Activated naive CD4-positive, alpha-beta T cell treated with anti-CD3 and anti-CD28 coated beads, Interleukin-2, amount 50 U/mL, for 24 hours (primary cell): ENCODE results near the gene PACSIN1.

Experiments
- H3K27ac Mint-ChIP-seq: one replicate; pipeline ENCODE4 v1.8.0; 2021; ENCODE audit warnings: mild to moderate bottlenecking, mixed read lengths
- H3K27me3 Mint-ChIP-seq: one replicate; pipeline ENCODE4 v1.8.0; 2021; ENCODE audit warnings: mixed read lengths
- H3K36me3 Mint-ChIP-seq: one replicate; pipeline ENCODE4 v1.8.0; 2021; ENCODE audit warnings: mixed read lengths
- H3K4me1 Mint-ChIP-seq: one replicate; pipeline ENCODE4 v1.8.0; 2021; ENCODE audit warnings: mixed read lengths
- H3K4me3 Mint-ChIP-seq: one replicate; pipeline ENCODE4 v1.8.0; 2021; ENCODE audit warnings: mild to moderate bottlenecking, mixed read lengths
- H3K9me3 Mint-ChIP-seq: one replicate; pipeline ENCODE4 v1.8.0; 2021; ENCODE audit warnings: mixed read lengths

The PACSIN1 gene

GRCh38 chr6:34536251-34536958 lies 70.5 kb downstream of the PACSIN1 start:
- no peak overlapping the region for H3K27ac Mint-ChIP-seq
- H3K9me3 Mint-ChIP-seq = no peaks in the 10 kb centered on the region
- H3K4me1 Mint-ChIP-seq = no peaks in the 10 kb centered on the region
- no peaks in the 10 kb centered on the region for H3K36me3 Mint-ChIP-seq
- no peaks in the 10 kb centered on the region for H3K27me3 Mint-ChIP-seq
- H3K4me3 Mint-ChIP-seq = no peak overlapping the region

GRCh38 chr6:34536959-34537848 lies 71.3 kb downstream of the PACSIN1 start:
- no peak overlapping the region for H3K27ac Mint-ChIP-seq
- H3K27me3 Mint-ChIP-seq = no peaks in the 10 kb centered on the region
- no peaks in the 10 kb centered on the region for H3K9me3 Mint-ChIP-seq
- H3K36me3 Mint-ChIP-seq = no peaks in the 10 kb centered on the region
- H3K4me1 Mint-ChIP-seq = no peaks in the 10 kb centered on the region
- no peak overlapping the region for H3K4me3 Mint-ChIP-seq

- Mint-ChIP-seq H3K27ac (no peak overlapping the region), H3K27me3 (no peaks in the 10 kb centered on the region), H3K4me1 (no peaks in the 10 kb centered on the region), H3K36me3 (no peaks in the 10 kb centered on the region), H3K9me3 (no peaks in the 10 kb centered on the region), H3K4me3 (no peak overlapping the region)
These were observed 72.2 kb downstream of the PACSIN1 start for GRCh38 chr6:34537922-34538550.

- Mint-ChIP-seq H3K27me3 (no peaks in the 10 kb centered on the region), H3K27ac (no peak overlapping the region), H3K9me3 (no peaks in the 10 kb centered on the region), H3K4me1 (no peaks in the 10 kb centered on the region), H3K36me3 (no peaks in the 10 kb centered on the region), H3K4me3 (no peak overlapping the region)
These were observed 72.7 kb downstream of the PACSIN1 start for GRCh38 chr6:34538581-34538980.

GRCh38 chr6:34539181-34539580 lies 73.3 kb downstream of the PACSIN1 start:
- Mint-ChIP-seq H3K36me3 (no peaks in the 10 kb centered on the region), H3K27ac (no peak overlapping the region), H3K4me1 (no peaks in the 10 kb centered on the region)

GRCh38 chr6:34540222-34540621 lies 74.3 kb downstream of the PACSIN1 start:
- Mint-ChIP-seq H3K9me3 (no peaks in the 10 kb centered on the region), H3K4me1 (no peaks in the 10 kb centered on the region), H3K4me3 (no peak overlapping the region), H3K27me3 (no peaks in the 10 kb centered on the region), H3K36me3 (no peaks in the 10 kb centered on the region), H3K27ac (no peak overlapping the region)

More at GRCh38 chr6:34539181-34539580, 73.3 kb downstream of the PACSIN1 start:
- Mint-ChIP-seq H3K9me3 (no peaks in the 10 kb centered on the region), H3K27me3 (no peaks in the 10 kb centered on the region), H3K4me3 (no peak overlapping the region)

GRCh38 chr6:34540841-34541240 lies 75.0 kb downstream of the PACSIN1 start:
- no peaks in the 10 kb centered on the region for H3K27me3 Mint-ChIP-seq
- H3K36me3 Mint-ChIP-seq = no peaks in the 10 kb centered on the region
- no peaks in the 10 kb centered on the region for H3K9me3 Mint-ChIP-seq
- H3K4me1 Mint-ChIP-seq = no peaks in the 10 kb centered on the region
- H3K27ac Mint-ChIP-seq = no peak overlapping the region
- no peak overlapping the region for H3K4me3 Mint-ChIP-seq

- no peak overlapping the region for H3K4me3 Mint-ChIP-seq
- no peaks in the 10 kb centered on the region for H3K4me1 Mint-ChIP-seq
- no peaks in the 10 kb centered on the region for H3K9me3 Mint-ChIP-seq
- H3K27me3 Mint-ChIP-seq = no peaks in the 10 kb centered on the region
- H3K27ac Mint-ChIP-seq = no peak overlapping the region
- no peaks in the 10 kb centered on the region for H3K36me3 Mint-ChIP-seq
These were observed 77.5 kb downstream of the PACSIN1 start for GRCh38 chr6:34543421-34543820.

- Mint-ChIP-seq H3K36me3 (no peaks in the 10 kb centered on the region), H3K27me3 (no peaks in the 10 kb centered on the region), H3K27ac (no peak overlapping the region), H3K4me1 (no peaks in the 10 kb centered on the region), H3K9me3 (no peaks in the 10 kb centered on the region), H3K4me3 (no peak overlapping the region)
These were observed 78.3 kb downstream of the PACSIN1 start for GRCh38 chr6:34544052-34544604.

GRCh38 chr6:34544776-34545471 lies 79.0 kb downstream of the PACSIN1 start:
- no peaks in the 10 kb centered on the region for H3K27me3 Mint-ChIP-seq
- no peak overlapping the region for H3K27ac Mint-ChIP-seq
- no peaks in the 10 kb centered on the region for H3K36me3 Mint-ChIP-seq
- H3K9me3 Mint-ChIP-seq = no peaks in the 10 kb centered on the region
- no peak overlapping the region for H3K4me3 Mint-ChIP-seq
- H3K4me1 Mint-ChIP-seq = no peaks in the 10 kb centered on the region

- no peak overlapping the region for H3K27ac Mint-ChIP-seq
- no peaks in the 10 kb centered on the region for H3K9me3 Mint-ChIP-seq
- H3K27me3 Mint-ChIP-seq = no peaks in the 10 kb centered on the region
- no peaks in the 10 kb centered on the region for H3K4me1 Mint-ChIP-seq
- H3K36me3 Mint-ChIP-seq = no peaks in the 10 kb centered on the region
- no peak overlapping the region for H3K4me3 Mint-ChIP-seq
These were observed 80.9 kb downstream of the PACSIN1 start for GRCh38 chr6:34546551-34547321.

GRCh38 chr6:34547701-34548644 lies 82.1 kb downstream of the PACSIN1 start:
- no peaks in the 10 kb centered on the region for H3K27me3 Mint-ChIP-seq

GRCh38 chr6:34549026-34549803 lies 83.3 kb downstream of the PACSIN1 start:
- Mint-ChIP-seq H3K9me3 (no peaks in the 10 kb centered on the region), H3K4me3 (no peak overlapping the region), H3K27me3 (no peaks in the 10 kb centered on the region), H3K4me1 (peaks cover 4% of the 10 kb centered on the region), H3K27ac (no peak overlapping the region), H3K36me3 (no peaks in the 10 kb centered on the region)

More at GRCh38 chr6:34547701-34548644, 82.1 kb downstream of the PACSIN1 start:
- Mint-ChIP-seq H3K4me3 (no peak overlapping the region), H3K27ac (no peak overlapping the region), H3K9me3 (no peaks in the 10 kb centered on the region), H3K4me1 (no peaks in the 10 kb centered on the region), H3K36me3 (no peaks in the 10 kb centered on the region)
